Uterus (tissue), 4 donors: Measurements from ENCODE around the gene GALNTL6. TPM values are rescaled to one million over a fixed set of nuclear protein-coding genes. Genes with fewer than 3 reads are reported as not detected.

Experiments used
- DNase-seq, 2 donors: peaks; one replicate each; pipeline ENCODE4 v3.0.0-alpha.2; 2019 to 2020
- H3K27ac ChIP-seq, 2 donors: fragments of 200-600 bp; sonication (generic); 1 replicate in 1 of 2; 2 replicates in 1 of 2; pipeline ENCODE4 v1.5.1; 2016 to 2018
- H3K27me3 ChIP-seq, 2 donors: fragments of 200-600 bp; sonication (generic); one replicate each; pipeline ENCODE4 v1.5.1; 2018 to 2019; ENCODE audit warnings: control low read depth in 1 of 2
- H3K36me3 ChIP-seq, 2 donors: fragments of 200-600 bp; sonication (generic); one replicate each; pipeline ENCODE4 v1.5.1; 2019; ENCODE audit warnings: control low read depth in 1 of 2
- H3K4me1 ChIP-seq, 2 donors: fragments of 200-600 bp; sonication (generic); one replicate each; pipeline ENCODE4 v1.5.1; 2018 to 2019; ENCODE audit warnings: control low read depth in 1 of 2
- H3K4me3 ChIP-seq, 2 donors: fragments of 200-600 bp; sonication (generic); 1 replicate in 1 of 2; 2 replicates in 1 of 2; pipeline ENCODE4 v1.5.1; 2018 to 2019; ENCODE audit warnings: mild to moderate bottlenecking in 1 of 2
- H3K9me3 ChIP-seq, 2 donors: fragments of 200-600 bp; sonication (generic); one replicate each; pipeline ENCODE4 v1.5.1; 2019; ENCODE audit warnings: control low read depth in 1 of 2
- POLR2A ChIP-seq, 2 donors: fragments of 450-650 bp; IDR thresholded peaks; one replicate each; pipeline ENCODE4 v1.6.1; 2016; ENCODE audit warnings: antibody characterized with exemption in 2 of 2, mild to moderate bottlenecking in 1 of 2, moderate library complexity in 1 of 2
- intact Hi-C: fragments of 100-400 bp; cut with DNase I; formaldehyde crosslinking; loops from one replicate; pipeline ENCODE4 v1.15.1; 2023; ENCODE audit warnings: low total_unique reads
- total RNA-seq, 4 donors: library from RNA; depleted of rRNA in 3 of 4; stranded (reverse); fragments of >200 nt in 3 of 4; gene quantifications; one replicate each; pipeline versions ENCODE4 v1.1.0 to v1.2.4, GENCODE V29; 2014 to 2023
- TF ChIP-seq, protein P1 (sequence below), 4 experiments: fragments of 200-600 bp in 2 of 4; fragments of 450-650 bp in 2 of 4; sonication (generic) in 2 of 4; IDR thresholded peaks; one replicate each; pipeline ENCODE4 v1.5.1; 2016 to 2019; ENCODE audit warnings: antibody characterized with exemption in 4 of 4, mild to moderate bottlenecking in 2 of 4, moderate library complexity in 1 of 4
- donor health status: DM: yes; HTN: yes; CAD: no.

Gene GALNTL6
- total RNA-seq, 4 donors from 2014 or later: 2.6 TPM; not detected in 3

DNA sequence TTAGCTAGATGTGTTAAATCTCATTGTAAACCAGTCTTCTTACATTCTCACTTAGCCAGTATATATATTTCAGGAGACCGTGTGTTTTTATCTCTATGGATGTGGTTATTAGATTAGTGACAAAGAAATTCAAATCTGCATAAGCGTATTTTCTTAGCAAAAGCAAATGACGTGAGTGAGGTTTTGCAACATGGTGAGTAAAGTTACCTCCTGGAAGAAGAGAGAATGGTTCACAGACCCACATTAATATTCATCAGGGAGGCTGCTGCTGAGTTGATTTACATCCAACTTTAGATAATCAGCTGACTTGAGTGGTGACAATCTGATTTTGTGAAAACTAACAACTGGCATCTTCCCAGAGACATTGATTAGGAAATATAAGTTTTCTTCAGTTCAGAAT is 765.5 kb downstream of the GALNTL6 start:
- intact Hi-C loops: no loop called here
- H3K27ac ChIP-seq: no peak overlapping the region
- H3K4me1 ChIP-seq: no peaks in the 10 kb centered on the region

DNA sequence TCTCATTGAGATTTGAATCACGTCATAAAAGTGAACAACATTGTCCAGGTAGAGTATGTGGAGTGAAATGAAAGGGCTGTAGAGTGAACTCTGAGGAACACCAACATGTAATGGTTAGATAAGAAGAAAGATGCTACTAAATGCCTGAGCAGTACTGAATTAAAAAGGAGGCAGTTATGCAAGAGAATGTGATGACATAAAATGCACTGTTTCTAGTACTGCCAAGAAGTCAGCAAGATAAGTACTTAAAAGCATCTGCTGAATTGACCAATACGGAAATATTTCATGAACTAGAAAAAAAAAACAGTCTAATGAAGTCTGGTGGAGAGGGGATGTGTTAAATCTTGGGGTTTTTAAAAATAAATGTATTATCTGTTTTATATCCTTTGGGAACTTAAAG is 771.6 kb downstream of the GALNTL6 start:
- intact Hi-C loops: no loop called here
- Histone ChIP-seq H3K36me3 (no peaks in the 10 kb centered on the region), H3K9me3 (no peaks in the 10 kb centered on the region), H3K27ac (no peak overlapping the region), H3K4me3 (no peak overlapping the region), H3K27me3 (no peaks in the 10 kb centered on the region), H3K4me1 (no peaks in the 10 kb centered on the region)
- TF ChIP-seq POLR2A (IDR thresholded peaks at IDR 0.05): no peak
- TF ChIP-seq, protein P1, sequence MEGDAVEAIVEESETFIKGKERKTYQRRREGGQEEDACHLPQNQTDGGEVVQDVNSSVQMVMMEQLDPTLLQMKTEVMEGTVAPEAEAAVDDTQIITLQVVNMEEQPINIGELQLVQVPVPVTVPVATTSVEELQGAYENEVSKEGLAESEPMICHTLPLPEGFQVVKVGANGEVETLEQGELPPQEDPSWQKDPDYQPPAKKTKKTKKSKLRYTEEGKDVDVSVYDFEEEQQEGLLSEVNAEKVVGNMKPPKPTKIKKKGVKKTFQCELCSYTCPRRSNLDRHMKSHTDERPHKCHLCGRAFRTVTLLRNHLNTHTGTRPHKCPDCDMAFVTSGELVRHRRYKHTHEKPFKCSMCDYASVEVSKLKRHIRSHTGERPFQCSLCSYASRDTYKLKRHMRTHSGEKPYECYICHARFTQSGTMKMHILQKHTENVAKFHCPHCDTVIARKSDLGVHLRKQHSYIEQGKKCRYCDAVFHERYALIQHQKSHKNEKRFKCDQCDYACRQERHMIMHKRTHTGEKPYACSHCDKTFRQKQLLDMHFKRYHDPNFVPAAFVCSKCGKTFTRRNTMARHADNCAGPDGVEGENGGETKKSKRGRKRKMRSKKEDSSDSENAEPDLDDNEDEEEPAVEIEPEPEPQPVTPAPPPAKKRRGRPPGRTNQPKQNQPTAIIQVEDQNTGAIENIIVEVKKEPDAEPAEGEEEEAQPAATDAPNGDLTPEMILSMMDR (IDR thresholded peaks at IDR 0.05): no peak
- DNase-seq: no peak

More for the DNA sequence above, 765.5 kb downstream of the GALNTL6 start:
- no peaks in the 10 kb centered on the region for H3K27me3 ChIP-seq
- DNase-seq: no peak
- no peaks in the 10 kb centered on the region for H3K36me3 ChIP-seq
- H3K4me3 ChIP-seq: no peak overlapping the region
- TF ChIP-seq, protein P1 (IDR thresholded peaks at IDR 0.05): no peak
- TF ChIP-seq POLR2A (IDR thresholded peaks at IDR 0.05): no peak
- no peaks in the 10 kb centered on the region for H3K9me3 ChIP-seq

DNA sequence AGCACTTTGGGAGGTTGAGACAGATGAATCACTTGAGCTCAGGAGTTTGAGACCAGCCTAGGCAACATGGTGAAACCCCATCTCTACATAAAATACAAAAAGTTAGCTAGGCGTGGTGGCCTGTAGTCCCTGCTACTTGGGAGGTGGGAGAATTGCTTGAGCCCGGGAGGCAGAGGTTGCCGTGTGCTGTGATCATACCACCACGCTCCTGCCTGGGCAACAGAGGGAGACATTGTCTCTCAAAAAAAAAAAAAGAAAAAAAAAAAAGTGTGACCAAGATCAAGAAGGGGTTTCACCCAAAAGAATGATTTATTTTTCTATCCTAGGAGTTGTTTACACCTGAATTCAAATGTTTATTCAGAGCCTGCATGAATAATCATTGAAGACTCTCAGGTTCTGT is 783.0 kb downstream of the GALNTL6 start:
- DNase-seq: no peak
- Histone ChIP-seq H3K27ac (no peak overlapping the region), H3K9me3 (no peaks in the 10 kb centered on the region), H3K4me3 (no peak overlapping the region), H3K36me3 (no peaks in the 10 kb centered on the region), H3K27me3 (no peaks in the 10 kb centered on the region), H3K4me1 (no peaks in the 10 kb centered on the region)
- intact Hi-C loops: no loop called here
- TF ChIP-seq, protein P1 (IDR thresholded peaks at IDR 0.05): no peak
- TF ChIP-seq POLR2A (IDR thresholded peaks at IDR 0.05): no peak

DNA sequence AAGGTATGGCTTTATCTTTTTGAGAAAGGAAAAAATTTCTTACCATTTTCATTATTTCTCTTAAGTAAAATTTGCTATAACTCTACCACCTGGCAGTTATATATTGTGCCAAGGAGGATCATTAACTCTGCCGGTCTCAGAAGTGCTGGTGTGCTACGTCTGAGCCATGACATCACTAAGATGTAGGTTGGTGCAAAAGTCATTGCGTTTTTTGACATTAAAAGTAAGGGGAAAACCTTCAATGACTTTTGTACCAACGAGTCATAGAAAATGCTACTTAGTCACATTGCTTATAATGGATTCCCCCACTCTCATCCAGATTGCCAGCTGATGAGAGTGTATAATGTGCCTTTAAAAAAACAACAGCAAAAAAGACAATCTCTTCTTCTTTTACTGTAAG is 786.4 kb downstream of the GALNTL6 start:
- Histone ChIP-seq H3K4me3 (no peak overlapping the region), H3K27me3 (no peaks in the 10 kb centered on the region), H3K4me1 (no peaks in the 10 kb centered on the region), H3K27ac (no peak overlapping the region), H3K9me3 (no peaks in the 10 kb centered on the region), H3K36me3 (no peaks in the 10 kb centered on the region)
- DNase-seq: no peak
- no peak for TF ChIP-seq POLR2A (IDR thresholded peaks at IDR 0.05)
- TF ChIP-seq, protein P1 (IDR thresholded peaks at IDR 0.05): no peak
- intact Hi-C loops: no loop called here

DNA sequence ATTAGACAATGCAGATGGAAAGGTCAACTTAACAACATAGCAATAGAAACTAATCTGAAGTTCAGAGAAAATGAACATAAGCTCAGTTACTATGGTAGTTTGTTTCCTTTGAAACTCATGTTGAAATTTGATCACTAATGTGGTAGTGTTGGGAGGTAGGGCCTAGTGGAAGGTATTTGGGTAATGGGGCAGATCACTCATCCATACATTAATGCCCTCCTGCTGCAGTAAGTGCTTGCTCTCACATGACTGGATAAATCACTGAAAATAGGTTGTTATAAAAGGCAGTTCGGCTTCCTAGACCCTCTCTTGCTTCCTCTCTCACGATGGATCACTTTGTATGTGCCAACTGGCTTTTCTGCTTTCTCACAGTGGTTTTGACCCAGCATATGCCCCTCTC is 788.0 kb downstream of the GALNTL6 start:
- intact Hi-C loops: no loop called here
- TF ChIP-seq, protein P1 (IDR thresholded peaks at IDR 0.05): no peak
- no peak for TF ChIP-seq POLR2A (IDR thresholded peaks at IDR 0.05)
- H3K4me3 ChIP-seq: no peak overlapping the region
- H3K4me1 ChIP-seq: no peaks in the 10 kb centered on the region
- no peaks in the 10 kb centered on the region for H3K27me3 ChIP-seq
- H3K9me3 ChIP-seq: no peaks in the 10 kb centered on the region
- no peak overlapping the region for H3K27ac ChIP-seq
- H3K36me3 ChIP-seq: no peaks in the 10 kb centered on the region
- no peak for DNase-seq
